AG08395 (cell line): ENCODE data around the gene SUFU.

Source experiments
- DNase-seq: peaks from one replicate; pipeline ENCODE4 v3.0.0; 2012; ENCODE audit warnings: mixed read lengths, low spot score

Gene SUFU

GRCh38 chr10:102673819-102674511 is 170.2 kb downstream of the SUFU start:
- DNase-seq = peak; percentile 73

DNA sequence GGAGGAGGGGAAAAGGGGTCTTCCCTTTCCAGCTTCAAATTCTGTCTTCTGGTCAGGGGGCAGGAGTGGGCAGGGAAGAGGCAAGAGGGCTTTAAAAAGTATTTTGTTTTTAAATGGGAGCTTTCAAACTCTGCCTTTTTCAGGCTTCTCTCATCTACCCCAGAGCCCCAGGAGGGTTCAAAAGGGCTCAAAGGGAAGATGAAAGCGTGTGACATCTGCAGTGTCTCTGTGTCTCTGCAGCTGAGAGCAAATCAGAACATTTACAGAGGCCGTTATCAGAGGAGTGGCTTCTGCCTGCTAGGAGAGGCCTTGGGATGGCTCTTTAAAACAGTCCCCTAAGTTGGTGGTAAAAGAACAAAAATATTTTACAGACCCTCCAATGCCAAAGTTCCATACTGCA is 170.8 kb downstream of the SUFU start:
- DNase-seq = no peak

GRCh38 chr10:102675011-102675665 is 171.4 kb downstream of the SUFU start:
- DNase-seq = no peak

- DNase-seq = peak; percentile 84
Measured at GRCh38 chr10:102675666-102676533, 172.1 kb downstream of the SUFU start.

DNA sequence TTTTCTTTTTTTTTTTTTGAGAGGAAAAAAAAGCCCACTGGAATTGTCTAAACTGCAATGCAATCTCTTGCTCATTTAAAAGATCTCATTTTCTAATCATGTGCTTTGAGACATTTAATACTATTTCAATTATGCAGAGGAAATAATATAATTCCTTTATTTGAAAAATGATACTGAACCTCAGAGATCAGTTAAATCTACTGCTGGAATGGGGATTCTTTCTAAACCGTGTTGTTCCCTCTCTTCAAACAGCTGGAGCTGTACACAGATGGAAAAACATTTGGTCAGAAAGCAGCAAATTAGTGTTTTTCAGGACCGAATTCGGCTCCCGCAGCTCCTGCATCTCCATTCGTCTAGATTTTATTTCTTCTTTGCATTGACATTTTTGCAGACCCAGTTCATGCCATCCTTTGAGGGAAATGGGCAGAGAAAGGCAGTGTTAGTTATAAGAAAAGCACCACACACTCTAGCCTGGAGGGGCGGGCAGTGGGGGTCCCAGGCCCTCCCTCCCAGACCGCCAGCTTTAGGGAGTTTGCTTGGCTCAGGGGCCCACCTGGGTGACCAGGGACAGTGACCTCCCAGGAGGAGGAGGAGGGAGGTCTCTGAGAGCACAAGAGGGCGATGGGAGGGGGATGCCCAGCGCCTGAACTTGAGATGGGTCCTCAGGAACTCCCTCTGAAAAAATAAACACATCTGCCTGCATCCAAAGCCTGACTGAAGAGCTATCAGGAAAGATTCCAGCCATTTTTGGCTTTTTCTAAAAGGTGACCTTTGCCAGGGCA is 173.0 kb downstream of the SUFU start:
- no peak for DNase-seq

DNA sequence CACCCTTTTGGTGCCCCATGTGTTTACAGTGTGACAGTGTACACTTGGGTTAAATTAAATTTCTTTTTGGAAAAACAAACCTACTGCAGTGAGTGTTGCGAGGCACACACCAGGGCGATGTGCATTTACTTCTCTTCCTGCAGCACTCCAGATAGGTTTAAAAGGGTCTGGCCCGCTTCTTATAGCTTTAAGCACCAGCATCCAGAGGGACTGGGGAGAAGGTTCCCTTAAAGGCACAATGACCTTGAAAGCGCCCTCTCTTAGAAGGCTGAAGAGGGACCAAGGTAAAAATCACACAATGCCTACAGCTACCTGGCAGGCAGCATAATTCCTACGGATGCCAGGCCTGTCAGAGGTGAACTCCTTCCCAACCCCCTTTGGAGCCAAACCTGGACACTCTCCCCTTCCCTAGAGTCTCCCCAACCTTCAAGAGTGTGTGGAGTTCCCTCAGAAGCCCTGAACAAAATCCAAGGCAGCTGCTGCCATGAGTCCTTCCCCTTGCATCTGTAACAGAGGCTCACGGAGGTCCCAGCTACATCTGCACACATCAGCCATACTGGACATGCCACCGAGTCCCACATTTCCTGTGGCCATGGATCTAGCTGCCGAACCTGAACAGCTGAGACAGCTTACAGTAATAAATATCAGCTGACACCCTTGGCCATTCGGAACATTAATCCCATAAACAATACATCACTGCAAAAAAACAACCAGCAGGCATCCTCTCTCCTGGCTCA is 173.7 kb downstream of the SUFU start:
- DNase-seq = no peak

- DNase-seq = no peak
Measured at GRCh38 chr10:102678068-102678400, 174.3 kb downstream of the SUFU start.

DNA sequence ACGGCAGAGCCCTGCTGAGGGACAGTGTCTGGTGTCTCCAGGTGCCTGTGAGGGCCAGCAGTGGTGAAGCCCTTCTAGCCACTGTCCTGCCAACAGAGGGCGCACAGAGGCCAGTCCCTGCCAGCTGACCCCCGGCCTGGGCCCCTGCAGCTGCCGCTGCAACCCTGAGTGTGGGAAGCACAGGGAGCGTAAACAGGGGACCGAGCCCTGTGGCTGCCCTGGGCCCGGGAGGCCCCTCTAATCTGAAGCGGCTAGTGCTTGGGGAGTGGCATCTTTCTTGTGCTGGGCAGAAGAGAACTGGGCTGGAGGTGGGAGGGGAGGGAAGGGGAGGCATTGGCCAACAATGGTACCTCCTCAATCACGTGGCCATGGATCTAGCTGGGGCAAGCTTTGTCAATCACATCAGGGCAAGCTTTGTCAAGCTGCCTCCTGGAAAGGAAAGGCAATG is 175.1 kb downstream of the SUFU start:
- peak; percentile 55 for DNase-seq

DNA sequence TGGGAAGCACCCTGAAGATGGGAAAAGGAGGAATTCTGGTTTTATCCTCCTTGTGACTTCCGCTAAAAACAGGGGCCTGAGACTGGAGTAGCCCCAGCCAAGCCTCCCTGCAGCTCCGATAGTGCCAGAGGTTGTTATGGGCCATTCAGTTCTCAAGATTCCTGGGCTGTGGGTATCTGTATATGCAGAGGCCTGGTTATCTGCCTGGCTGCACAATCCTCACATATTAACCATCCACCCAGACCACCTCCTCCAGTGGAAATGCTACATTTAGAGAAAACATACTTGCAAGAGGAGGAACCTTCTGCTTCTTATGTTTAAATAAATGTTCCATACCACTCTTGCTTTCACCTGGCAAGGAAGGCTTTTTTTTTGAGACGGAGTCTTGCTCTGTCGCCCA is 175.8 kb downstream of the SUFU start:
- DNase-seq = no peak

GRCh38 chr10:102681696-102682095 is 177.9 kb downstream of the SUFU start:
- no peak for DNase-seq

DNA sequence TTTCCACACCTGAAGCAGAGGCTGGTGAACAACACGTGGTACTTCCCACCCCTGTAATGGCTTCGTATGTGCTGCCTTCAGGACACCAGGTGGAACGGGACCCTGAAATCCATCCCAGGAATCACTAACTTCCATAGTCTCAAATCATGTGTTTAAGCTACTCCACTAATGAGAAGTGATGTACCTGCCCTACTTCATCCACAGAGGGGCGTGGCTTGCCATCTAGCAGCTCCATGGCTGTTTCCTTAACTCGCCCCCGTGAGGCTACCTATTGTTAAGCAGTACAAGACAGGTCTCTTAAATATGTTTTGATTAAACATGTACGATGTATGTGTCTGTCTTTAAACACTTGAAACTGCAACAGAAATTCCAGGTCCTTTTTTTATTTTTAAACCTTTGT is 178.6 kb downstream of the SUFU start:
- DNase-seq = no peak

DNA sequence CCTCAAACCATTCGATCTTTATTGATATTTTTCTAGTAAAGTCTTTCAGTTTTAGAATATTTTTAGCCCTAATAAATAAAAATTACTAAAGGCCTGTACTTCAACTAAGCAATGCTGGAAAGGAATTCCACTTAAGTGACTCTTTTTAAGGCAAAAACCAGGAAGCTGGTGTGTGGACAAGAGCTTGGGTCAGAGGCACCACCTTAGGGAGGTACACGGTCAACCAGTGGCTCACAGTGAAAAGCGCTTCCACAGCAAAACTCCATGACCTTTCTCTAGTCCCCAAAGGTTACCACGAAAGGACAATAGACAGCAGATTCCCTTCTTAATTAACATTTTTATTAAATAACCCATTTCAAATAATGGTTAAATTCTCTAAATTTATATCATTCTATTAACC is 179.2 kb downstream of the SUFU start:
- DNase-seq = no peak
